ENCODE measurements around the gene NRXN3.

NRXN3 gene

DNA sequence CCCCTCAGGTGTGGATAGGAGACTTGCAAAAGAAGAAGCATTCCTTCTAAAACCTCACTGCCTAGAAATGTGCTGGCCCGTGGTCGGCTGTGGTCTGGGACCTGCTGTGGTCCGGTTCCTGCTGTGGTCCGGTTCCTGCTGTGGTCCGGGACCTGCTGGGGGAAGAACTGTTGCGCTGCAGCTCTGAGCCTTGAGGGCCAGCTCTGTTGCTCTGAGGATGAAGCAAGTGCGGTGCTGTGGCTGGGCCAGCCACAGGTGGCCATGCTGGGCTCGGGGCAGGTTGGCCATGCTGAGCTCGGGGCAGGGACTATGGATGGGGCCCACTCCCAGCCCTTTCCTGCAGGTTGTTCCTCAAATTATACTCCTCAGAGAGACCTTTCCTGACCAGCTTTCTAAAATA is 5.2 kb downstream of the NRXN3 start:
- DNase-seq: no peak

DNA sequence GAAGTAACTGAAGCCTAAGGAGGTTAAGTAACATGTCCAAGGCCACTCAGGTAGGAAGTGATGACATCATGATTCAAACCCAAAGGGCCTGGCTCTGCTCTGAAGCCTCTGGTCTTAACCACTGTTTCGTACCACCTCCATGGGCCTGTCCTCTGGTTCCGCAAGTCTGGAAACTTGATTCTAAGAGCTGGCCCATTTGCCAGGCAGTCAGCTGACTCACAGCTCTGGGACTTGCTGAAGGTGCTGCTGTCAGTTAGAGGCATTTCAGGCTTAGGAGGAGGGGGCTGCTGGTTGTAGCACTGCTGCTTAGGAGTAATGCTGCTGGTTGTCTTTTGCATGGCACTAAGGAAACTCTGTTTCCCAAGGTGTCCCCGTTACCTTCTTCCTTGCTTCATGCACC is 7.9 kb downstream of the NRXN3 start:
- DNase-seq: no peak

DNA sequence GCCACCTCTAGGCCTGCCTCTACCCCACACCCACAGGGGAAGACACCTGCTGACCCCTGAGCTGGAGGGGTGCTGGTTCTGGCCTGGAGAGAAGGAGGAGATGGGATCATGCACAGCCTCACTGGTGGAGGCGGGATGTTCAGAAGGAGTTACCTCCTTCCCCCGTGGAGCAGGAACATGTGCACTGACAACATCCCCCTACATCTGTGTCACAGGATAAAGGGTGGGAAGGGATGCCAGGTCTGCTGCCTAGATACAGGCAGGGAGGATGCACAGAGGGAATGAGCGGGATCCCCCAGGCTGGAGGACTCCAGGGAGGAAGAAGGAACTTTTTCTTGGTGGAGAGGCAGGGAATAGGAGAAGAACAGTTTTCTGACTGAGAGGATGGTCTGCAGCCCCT is 8.8 kb downstream of the NRXN3 start:
- DNase-seq: no peak

DNA sequence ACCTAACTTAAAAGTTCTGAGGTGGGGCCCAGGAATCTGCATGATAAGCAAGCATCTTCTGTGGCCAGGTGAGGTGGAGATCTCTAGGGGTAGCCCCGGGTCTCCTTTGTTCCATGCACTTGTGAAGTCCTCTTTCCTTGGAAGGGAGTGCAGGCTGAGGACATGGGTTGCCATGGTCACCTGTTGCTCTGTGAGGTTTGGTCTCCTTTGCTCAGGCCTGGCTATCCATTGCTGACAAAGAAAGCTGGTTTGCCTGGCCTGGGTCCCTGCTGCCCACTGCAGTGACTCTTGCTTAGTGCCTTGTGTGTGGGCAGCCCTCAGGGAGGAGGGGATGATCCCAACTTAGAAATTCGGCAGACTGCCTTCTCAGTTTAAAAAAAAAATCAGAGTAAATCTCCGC is 11.1 kb downstream of the NRXN3 start:
- no peak for DNase-seq

DNA sequence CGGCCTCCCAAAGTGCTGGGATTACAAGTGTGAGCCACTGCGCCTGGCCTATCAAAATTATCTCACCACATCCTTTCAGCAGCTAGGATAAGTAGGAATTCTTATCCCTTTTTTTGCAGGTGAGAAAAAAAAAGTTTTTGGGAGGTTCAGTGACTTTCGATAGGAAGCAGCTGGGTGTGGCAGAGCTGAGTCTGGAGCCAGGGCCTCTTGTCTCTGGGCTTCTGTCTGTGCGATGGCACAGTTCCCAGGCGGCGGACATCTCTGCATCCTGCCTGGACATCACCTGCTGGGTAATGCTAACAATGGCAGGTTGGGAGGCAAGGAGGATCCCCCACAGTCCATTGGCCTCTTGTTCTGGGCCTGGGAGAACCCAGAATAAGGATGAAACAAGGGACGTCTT is 12.5 kb downstream of the NRXN3 start:
- DNase-seq: no peak

DNA sequence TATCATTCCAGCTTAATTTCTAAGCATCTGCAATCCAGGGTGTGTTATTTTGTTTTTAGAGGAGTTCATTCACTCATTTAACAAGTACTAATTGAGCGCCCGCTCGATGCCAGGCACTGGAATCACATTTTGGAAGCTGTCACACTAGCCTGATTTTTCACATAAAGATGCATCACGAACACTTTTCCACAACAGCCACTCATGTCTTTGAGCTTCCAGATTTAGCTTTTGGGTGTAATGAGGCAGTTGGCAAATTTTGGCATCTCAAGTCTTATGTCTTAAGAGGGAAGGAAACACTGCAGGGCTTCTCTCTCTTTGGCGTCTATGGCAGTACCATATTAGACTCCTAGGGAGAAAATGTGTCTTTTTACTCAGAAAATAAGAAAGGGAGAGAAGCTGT is 14.0 kb downstream of the NRXN3 start:
- DNase-seq: no peak

DNA sequence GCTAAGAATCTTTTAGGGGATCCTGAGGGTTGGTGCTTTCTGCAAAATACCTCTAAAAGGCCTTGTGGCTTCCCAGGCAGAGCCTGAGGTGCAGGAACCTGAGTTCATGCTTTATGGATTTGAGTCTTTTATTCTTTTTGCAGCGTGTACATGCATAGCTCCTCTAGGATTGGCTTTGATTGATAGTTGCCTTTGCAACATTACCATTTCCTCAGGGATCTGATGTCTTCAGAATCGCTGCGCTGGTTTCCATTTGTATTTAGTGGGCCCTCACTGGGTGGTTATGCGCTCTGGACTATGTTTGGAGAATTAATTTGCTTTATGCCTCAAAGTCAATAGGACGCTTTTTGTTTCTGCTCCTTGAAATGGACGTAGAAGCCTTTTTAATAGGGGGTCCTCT is 16.1 kb downstream of the NRXN3 start:
- DNase-seq: no peak

DNA sequence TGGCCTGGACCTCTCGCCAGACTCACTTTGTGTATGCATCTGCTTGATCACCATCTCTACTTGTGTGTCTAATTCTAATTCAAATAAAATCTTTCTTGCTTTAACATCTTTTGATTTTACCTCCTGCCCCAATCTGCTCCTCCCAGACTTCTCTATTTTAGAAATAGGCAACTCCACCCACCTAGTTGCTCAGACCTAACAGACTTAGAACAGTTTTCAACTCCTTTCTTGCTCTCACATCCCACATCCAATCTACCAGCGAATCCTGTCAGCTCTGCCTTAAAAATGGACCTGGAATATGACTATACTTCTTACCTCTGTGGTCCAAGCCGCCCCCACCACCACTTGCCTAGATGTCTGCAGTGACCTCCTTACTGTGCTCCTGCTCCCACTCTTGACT is 18.7 kb downstream of the NRXN3 start:
- no peak for DNase-seq

DNA sequence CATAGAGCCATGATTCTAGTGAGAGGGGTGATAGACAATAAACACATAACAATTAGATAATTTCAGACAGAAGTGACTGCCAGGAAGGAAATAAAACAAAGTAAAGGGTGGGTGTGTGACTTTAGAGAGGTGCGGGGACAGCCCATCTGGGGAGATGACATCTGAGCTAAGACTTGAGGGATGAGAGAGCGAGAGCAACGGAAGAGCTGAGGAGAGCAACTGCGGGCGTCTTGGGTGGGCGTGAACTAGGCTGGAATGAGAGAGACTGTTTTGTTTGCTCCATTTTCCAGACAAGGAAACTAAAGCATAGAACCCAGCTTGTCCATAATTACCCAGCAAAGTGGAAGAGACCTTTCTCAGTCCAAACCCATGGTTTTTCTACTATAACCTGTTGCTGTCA is 25.3 kb downstream of the NRXN3 start:
- no peak for DNase-seq

DNA sequence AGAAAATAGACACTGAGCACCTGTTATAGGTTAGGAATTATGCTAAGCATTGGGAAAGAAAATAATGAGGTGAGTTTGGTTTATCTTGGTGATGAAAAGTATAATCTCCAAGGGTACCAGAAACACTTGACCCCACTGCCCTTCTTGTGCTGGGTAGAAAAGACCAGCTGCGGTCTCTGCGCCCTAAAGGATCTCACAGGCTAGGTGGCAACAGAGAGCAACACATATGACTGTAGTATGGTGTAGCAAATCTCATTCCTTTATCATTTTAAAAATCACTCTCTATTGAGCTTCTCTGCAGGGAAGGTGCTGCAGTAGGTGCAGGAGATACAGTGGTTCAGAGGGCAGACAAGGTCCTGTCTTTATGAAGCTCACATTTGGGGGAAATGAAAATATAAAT is 26.1 kb downstream of the NRXN3 start:
- DNase-seq: no peak

DNA sequence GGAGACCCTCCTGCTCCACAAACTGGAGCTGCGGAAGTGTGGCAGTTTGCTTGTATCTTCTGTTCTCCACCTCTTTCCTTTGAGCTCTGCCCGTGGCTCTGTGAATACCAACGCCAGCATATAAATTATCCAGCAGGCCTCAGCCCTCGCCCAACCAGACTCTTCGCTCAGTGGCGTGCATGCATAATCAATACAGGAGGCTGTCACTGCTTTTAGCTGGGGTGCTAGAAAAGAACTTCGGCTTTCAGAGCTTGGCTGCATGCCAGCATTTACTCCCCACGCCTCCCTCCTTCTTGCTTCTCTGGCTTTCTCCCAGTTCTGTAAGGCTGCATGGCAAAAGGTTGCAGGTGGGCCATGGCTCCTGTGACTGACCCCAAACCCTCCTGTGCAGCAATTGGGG is 26.9 kb downstream of the NRXN3 start:
- DNase-seq: no peak

DNA sequence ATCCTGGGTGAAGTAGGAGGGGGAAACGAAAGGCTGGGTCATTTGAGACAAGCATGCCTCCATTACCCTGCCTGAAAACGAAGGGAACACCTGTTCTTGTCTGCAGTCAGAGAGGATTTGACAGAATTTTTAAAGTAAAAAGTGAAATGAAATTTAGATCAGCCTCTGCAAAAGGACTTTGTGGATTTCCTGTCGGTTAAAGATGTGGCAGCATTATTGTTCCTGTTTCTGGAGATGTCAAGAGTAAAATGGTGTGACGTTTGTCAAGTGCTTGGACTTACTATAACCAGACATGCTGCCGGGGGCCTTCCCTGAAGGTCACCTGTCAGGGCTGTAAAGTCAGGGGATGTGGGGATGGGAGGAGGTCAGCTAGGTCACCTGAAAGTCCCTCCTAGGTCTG is 32.0 kb downstream of the NRXN3 start:
- no peak for DNase-seq

DNA sequence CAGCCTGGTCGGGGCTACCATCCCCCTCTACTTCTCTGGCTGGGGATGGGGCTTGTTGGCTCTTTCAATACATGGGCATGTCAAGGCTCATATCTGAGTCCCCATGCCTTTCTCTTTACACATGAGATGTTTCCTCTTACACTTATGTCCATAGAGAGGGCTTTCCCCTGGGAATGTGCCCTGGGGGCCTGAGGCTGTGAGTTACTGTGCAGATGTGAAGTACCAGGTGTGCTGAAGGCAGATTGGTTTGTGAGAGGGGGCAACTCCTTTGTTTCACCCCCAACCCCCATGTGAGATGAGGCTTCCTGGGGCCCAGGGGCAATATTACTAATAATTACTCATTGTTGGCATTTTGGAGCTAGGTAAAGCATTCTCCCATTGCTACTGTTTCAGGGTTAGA is 32.8 kb downstream of the NRXN3 start:
- no peak for DNase-seq

DNA sequence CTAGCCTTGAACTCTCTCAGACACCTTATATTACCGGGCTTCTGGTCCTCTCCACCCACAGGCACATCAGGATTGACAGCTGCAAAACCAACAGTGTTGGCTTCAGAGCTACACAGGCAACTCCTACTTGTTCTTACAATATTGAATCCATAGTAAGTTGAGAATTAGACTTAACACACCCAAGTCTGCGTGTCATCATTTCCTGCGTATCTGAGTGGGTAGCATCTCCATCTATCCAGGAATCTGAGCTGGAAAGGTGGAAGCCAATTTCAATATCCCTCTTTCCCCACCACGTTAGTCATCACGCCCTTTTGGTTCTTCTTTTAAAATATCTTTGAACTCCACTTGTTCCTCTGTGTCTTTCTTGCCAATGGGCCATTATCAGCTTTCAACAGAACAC is 37.2 kb downstream of the NRXN3 start:
- DNase-seq: no peak

DNA sequence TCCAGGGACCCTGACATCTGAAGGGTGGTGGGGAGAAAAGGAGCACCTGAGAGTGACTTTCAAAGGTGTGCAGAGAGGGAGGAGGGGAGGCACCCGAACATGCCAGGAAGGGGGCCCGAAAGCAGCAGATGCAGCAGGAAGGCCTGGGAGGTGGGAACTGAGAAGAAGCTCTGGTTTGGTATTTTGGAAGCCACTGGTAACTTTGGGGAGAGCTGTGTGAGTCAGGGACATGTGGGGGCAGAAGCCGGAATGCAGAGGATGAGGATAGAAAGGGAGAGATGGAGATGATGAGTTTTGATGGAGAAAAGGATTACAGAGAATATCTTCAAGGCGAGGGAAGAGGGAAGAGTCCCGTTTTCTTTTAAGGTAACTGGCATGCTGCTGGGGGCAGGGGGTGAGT is 50.1 kb downstream of the NRXN3 start:
- DNase-seq: no peak

DNA sequence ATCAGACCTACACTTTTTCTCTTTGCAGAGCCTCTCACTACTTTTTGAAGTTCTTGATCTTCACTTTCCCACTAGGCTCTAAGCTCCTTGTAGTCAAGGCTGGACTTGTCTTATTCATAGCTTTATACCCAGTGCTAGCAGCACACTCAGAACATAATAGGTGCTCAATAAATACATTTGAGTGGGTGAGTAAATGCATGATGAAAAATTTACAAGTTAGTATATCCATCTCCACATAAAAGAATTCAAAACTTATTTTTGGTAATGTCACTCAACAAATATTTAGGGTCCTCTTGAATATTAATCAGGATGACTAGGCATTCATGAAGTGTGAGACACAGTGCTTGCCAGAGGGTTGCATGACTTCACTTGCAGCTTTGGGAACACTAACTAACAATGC is 52.6 kb downstream of the NRXN3 start:
- DNase-seq: no peak

DNA sequence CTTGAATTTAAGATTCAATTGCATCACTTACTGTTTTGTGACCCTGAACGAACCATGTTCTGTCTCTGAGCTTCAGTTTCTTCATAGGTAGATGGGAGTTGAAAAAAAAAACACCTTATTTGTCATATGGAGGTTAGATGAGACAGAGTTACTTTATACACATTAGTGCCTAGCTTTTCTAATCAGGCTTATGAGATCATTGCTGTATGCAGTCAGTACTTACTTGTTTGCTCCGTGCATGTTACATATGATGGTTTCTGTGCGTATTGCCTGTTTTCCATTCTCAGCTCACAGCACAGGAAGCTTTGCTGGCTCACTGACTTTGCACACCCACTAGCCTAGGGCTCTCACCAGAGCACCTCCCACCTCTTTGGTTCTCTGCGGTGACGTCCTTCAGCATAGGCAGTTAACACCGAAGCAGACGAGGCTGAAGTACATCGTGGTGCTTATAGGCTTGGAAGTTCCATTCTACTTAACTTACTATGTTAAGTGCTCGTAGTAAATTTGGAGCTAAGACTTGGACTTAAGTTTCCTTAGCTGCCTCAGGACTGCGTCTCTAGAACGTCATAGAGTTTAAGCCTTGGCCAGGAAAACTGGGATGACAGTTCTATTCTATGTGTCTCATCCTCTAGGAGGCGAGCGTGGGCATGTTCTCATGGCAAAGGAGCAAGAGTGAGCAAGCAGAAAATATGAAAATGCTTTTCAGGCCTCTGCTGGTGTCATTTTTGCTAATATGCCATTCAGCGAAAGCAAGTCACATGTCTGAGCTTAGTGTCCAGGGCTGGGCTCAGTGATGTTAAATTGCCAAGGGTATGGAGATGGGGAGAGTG is 57.3 kb downstream of the NRXN3 start:
- DNase-seq: no peak

DNA sequence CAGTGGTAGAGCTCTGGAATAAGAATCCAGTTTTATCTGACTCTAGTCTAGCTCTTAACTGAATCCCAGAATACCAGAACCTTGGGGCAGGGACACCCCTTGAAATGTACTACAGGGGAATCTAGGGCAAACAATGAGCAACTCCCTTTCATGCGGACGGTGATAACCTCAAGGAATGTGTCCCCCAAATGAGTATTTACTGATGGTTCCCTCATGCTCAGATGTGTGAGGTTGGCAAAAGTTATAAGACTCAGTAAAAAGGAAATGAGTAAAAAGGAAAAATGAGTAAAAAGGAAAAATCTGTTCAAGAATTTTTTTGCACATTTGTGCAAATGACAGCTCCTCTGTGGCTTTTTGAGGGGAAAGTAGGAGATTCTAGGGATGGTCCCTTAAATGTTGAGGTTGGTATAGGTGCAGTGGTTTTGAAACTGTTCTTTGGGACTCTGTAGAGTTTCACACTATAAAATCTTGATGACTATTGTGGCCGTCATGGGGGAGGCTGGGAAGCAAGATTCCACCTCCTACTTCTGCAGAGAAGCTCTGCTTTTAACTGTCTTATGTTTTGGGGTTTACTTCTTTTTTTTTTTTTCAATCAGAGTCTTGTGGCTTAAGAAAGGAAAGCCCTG is 58.6 kb downstream of the NRXN3 start:
- DNase-seq: no peak

DNA sequence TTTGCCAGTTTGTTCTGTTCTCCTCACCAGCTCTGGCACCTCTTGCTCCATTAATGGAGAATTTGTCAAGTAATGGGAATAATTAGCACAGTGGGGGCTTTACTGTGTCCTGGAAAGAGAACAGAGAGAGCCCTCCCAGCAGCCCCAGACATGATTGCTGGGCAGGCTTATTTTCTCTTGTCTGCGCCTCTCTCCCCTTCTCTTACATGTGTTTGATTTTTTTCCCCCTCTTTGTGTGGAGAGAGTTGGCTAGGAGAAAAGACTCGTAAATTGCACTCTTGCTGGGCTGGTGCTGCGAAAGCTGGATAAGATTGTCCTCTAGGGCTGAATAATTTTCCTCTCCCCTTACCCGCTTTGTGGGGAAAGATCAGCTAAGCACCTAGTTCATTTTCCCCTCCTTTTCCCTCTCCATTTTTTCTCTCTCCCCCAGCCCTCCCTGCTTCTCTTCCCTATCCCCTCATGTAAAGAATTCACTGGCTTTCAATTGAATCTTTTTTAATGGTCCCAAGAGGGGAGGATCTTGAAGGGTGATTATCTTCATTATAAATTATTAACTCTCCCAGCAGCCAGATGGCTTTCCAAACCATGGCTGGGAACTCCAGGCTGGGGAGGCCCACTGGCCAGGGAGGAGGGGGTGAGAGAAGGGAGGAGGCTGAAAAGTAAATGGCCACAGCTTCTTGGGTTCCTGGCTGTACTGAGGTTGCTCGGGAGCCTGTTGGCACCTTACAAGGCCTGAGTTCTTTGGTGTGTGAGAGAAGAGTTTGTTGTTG is 62.2 kb downstream of the NRXN3 start:
- DNase-seq: no peak

DNA sequence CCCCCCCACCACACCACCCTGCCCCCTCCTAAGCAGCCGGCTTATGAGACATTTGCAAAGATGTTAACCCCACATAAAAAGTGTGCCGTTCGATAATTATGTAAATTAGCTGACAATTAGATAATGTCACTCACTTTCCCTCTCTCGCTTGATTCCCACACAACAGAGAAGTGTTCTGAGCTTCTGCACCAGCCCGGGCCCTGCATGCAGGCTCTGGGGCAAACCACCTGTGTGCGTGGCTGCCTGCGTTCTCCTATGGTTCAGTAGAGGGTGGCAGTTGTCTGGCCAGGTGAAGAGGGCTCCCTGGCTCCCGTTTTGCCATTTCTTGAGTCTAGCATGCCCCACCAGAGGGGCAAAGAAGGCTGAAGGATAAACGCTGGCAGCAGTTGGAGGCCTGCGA is 68.0 kb downstream of the NRXN3 start:
- no peak for DNase-seq

DNA sequence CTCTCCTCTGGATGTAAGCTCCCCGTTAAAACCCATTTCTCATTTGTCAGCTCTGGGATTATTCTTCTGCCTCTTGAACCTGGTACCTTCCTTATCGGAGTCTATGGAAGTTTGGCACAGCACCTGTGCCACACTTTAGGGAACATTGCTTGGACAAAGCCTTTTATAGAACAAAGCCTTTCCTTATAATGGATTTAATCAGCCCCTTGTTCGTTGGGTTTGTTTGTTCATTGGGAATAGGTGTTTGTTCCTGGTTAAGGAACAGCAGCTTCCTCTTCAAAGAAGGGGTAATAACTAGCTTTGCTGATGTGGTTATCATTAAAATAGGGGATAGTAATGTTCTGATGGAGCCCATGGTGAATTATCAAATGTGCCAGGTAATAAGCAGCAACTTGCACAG is 70.4 kb downstream of the NRXN3 start:
- DNase-seq: no peak

DNA sequence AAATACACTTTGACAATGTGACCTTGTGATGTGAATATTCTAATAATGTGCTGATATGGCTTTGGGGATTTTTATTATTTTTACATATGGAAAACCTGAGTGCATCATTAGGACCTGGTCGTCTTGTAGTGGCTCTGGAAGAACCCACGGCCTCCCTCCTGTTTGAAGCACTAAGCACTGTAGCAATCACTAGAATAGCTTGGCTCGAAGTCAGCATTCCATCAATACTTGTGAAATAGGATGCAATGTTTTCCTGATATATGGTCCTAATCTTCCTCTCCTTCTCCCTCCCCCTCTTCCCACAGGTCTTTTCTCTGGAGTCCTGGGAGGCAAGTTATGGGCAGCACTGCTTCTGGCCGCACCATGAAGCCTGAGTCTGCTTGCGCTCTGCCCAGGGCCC is 71.9 kb downstream of the NRXN3 start:
- no peak for DNase-seq

DNA sequence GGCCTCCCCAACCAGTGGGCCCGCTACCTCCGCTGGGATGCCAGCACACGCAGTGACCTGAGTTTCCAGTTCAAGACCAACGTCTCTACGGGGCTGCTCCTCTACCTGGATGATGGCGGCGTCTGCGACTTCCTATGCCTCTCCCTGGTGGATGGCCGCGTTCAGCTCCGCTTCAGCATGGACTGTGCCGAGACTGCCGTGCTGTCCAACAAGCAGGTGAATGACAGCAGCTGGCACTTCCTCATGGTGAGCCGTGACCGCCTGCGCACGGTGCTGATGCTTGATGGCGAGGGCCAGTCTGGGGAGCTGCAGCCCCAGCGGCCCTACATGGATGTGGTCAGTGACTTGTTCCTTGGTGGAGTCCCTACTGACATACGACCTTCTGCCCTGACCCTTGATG is 73.0 kb downstream of the NRXN3 start:
- DNase-seq: no peak

DNA sequence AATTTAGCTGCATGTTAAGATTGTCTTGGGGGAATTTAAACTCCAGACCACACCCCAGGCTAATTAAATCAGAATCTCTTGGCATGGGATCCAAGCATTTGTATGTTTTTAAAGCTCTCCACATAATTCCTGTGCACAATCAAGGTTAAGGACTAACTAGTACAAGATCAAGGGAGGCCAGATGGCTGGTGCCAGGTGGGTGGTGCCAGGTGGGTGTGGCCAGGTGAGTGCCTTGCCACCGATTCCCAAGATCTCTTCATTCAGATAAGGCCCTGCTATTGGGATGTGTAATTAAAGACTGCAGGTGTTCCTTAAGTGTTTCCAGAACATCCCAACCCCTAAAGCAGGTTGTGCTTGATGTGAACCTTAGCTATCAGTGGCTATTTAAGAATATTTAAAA is 75.1 kb downstream of the NRXN3 start:
- no peak for DNase-seq
